ENCODE measurements around the gene DGKI. TPM values are rescaled to one million over a fixed set of nuclear protein-coding genes. Genes with fewer than 3 reads are reported as not detected.

Gene DGKI
- total RNA-seq, 3 donors from 2014 or later, result 0.36 to 1.4 (median 0.46) TPM

- Histone ChIP-seq H3K4me1 (ENCODE audit: low read depth) (no peaks in the 10 kb centered on the region), H3K36me3 (ENCODE audit: low read depth) (no peaks in the 10 kb centered on the region), H3K9me3 (no peaks in the 10 kb centered on the region), H3K4me3 (no peak overlapping the region)
- intact Hi-C loops (cut with DNase I, micrococcal nuclease), result no loop called here
- no peak for TF ChIP-seq CTCF (IDR thresholded peaks at IDR 0.05)
- no peak for ATAC-seq
- no peak for DNase-seq
Measured at GRCh38 chr7:137870078-137870477, 23.3 kb upstream of the DGKI start.

- Histone ChIP-seq H3K4me1 (ENCODE audit: low read depth) (no peaks in the 10 kb centered on the region), H3K36me3 (ENCODE audit: low read depth) (no peaks in the 10 kb centered on the region), H3K9me3 (no peaks in the 10 kb centered on the region), H3K4me3 (no peak overlapping the region)
- ATAC-seq (no peak), DNase-seq (no peak)
- TF ChIP-seq CTCF (IDR thresholded peaks at IDR 0.05), result no peak
- intact Hi-C loops (cut with DNase I, micrococcal nuclease), result no loop called here
Measured at GRCh38 chr7:137869260-137869659, 22.5 kb upstream of the DGKI start.

GRCh38 chr7:137867289-137867688 lies 20.5 kb upstream of the DGKI start:
- ATAC-seq (no peak), DNase-seq (no peak)
- H3K9me3 ChIP-seq, result no peaks in the 10 kb centered on the region
- H3K4me1 ChIP-seq (ENCODE audit: low read depth), result no peaks in the 10 kb centered on the region
- intact Hi-C loops (cut with DNase I, micrococcal nuclease), result no loop called here
- no peak for TF ChIP-seq CTCF (IDR thresholded peaks at IDR 0.05)
- no peak overlapping the region for H3K4me3 ChIP-seq
- no peaks in the 10 kb centered on the region for H3K36me3 ChIP-seq (ENCODE audit: low read depth)

- H3K4me1 ChIP-seq (ENCODE audit: low read depth), result no peaks in the 10 kb centered on the region
- ATAC-seq, result no peak
- DNase-seq, result no peak
- no peaks in the 10 kb centered on the region for H3K9me3 ChIP-seq
- H3K4me3 ChIP-seq, result no peak overlapping the region
- no peak for TF ChIP-seq CTCF (IDR thresholded peaks at IDR 0.05)
- intact Hi-C loops (cut with DNase I, micrococcal nuclease), result no loop called here
- no peaks in the 10 kb centered on the region for H3K36me3 ChIP-seq (ENCODE audit: low read depth)
Measured at GRCh38 chr7:137865764-137866163, 19.0 kb upstream of the DGKI start.

GRCh38 chr7:137862964-137863363 lies 16.2 kb upstream of the DGKI start:
- TF ChIP-seq CTCF (IDR thresholded peaks at IDR 0.05), result no peak
- intact Hi-C loops (cut with DNase I, micrococcal nuclease), result no loop called here
- DNase-seq (no peak), ATAC-seq (no peak)
- Histone ChIP-seq H3K36me3 (ENCODE audit: low read depth) (no peaks in the 10 kb centered on the region), H3K4me3 (no peak overlapping the region), H3K4me1 (ENCODE audit: low read depth) (no peaks in the 10 kb centered on the region), H3K9me3 (no peaks in the 10 kb centered on the region)

GRCh38 chr7:137862358-137862757 lies 15.6 kb upstream of the DGKI start:
- Histone ChIP-seq H3K4me1 (ENCODE audit: low read depth) (no peaks in the 10 kb centered on the region), H3K4me3 (no peak overlapping the region), H3K36me3 (ENCODE audit: low read depth) (no peaks in the 10 kb centered on the region), H3K9me3 (no peaks in the 10 kb centered on the region)
- intact Hi-C loops (cut with DNase I, micrococcal nuclease), result no loop called here
- DNase-seq (no peak), ATAC-seq (no peak)
- TF ChIP-seq CTCF (IDR thresholded peaks at IDR 0.05), result no peak
